8988T (cell line): ENCODE measurements around the gene MITD1.
A peak's percentile ranks its signal among the peaks of the same experiment; 100 is the strongest.
"Not testable (repeated sequence)": the region's sequence is repeated elsewhere in the genome, so short reads cannot be mapped to it uniquely, and the experiment has no call there.

Experiments used
- DNase-seq: peaks from one replicate; pipeline ENCODE4 v3.0.0; 2011

The MITD1 gene

GRCh38 chr2:99154643-99155536, 26.0 kb downstream of the MITD1 start, which contains the start of the genes LIPT1 and TSGA10:
Gene LIPT1 (plus strand): TSS chr2:99154967. CDS start chr2:99161958, 6,991 bp downstream.
Gene TSGA10 (minus strand): TSS chr2:99154942. CDS start chr2:99109439, 45,503 bp downstream.
- DNase-seq, result peak; percentile 79

DNA sequence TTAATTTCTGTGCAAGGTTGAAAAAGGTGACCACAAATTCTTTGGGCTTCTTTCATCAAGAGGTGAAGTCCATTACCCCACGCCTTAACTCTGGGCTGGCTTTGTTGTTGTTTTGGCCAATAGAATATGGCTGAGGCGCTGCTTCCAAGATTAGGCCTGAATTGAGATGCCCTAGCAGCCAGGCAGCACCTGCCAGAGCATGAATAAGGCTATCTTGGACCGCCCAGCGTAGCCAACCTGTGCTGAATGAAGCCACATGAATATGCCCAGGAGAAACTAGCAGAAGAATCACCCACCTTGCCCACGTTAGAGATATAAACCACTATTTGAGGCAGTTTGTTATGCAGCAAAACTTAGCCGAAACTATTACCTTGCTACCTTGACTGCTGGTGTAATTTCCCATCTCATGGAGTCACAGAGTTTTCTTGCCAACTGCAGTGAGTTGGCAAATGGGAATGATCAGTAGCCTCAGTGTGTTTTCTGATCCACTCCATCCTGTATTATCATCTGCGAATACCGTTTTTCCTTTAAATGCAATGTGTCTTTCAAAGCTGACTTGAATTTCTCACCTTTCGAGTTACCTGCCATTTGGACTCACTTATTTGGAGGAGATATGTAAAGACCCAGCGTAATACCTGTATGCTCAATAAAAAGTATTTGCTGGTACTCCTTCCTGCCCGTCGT, 26.8 kb downstream of the MITD1 start:
- DNase-seq, result no peak

- DNase-seq, result no peak
These were observed 28.5 kb downstream of the MITD1 start for GRCh38 chr2:99152199-99152895.

DNA sequence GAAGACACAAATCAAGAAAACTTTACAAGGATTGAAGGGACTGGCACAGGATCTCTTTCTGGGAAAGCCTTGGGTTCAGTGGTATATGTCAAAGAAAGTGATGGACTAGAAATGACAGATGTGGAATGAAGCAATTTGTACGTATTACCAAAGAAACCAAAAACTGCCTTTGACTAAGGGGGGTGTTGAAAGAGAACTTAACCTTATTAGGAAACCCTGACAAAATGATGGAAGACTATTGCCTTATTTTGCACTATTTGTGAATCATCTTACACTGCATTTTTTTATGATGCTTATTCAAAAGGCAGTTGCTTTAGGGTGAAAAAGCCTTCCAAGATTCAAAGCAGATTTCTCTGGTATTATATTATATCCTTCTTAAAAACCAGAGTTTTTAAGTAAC, 30.2 kb downstream of the MITD1 start:
- DNase-seq, result no peak

GRCh38 chr2:99141110-99142108, 39.4 kb downstream of the MITD1 start, which contains the start of gene C2orf15:
Gene C2orf15 (plus strand): TSS chr2:99141707. CDS start chr2:99150559, 8,852 bp downstream.
- peak; percentile 46 for DNase-seq

DNA sequence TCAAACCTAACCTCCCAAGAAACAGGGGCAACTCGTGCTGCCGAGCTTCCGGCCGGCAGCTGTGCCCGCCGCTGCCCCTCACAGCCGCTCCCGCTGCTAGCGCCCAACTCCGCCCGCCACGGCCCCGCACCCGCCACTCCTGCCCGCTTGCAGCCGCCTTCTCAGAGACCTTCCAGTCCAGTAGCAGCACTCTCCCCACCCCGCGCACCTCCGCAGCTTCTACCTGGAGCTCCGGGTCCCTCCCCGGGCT, 40.1 kb downstream of the MITD1 start:
- DNase-seq, result no peak

GRCh38 chr2:99140056-99140859, 40.6 kb downstream of the MITD1 start:
- no peak for DNase-seq

DNA sequence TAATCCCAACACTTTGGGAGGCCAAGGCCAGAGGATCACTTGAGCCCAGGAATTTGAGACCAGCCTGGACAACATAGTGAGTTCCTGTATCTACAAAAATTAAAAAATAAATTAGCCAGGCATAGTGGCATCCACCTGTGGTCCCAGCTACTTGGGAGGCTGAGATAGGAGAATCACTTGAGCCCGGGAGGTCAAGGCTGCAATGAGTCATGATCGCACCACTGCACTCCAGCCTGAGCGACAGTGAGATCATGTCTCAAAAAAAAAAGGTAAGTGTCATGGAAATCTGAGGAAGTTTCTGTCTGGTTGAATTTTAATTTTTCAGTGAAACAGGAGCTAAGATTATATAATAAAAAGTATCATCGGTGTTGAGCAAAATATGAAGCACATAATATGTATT, 41.9 kb downstream of the MITD1 start:
- no peak for DNase-seq

DNA sequence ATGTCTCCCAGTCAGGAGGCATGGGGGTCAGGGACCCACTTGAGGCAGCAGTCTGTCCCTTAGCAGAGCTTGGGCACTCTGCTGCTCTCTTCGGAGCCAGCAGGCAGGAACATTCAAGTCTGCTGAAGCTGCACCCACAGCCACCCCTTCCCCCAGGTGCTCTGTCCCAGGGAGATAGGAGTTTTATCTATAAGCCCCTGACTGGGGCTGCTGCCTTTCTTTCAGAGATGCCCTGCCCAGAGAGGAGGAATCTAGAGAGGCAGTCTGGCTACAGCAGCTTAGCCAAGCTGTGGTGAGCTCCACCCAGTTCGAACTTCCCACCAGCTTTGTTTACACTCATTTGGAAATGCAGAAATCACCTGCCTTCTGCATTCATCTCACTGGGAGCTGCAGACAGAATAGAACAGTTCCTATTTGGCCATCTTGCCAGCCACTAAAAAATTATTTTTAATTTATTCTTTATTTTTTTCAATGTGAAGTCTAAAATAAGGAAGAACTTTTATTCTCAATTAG, 45.8 kb downstream of the MITD1 start:
- not testable (repeated sequence) for DNase-seq

GRCh38 chr2:99127981-99128380, 52.9 kb downstream of the MITD1 start:
- no peak for DNase-seq
